Thyroid gland (tissue), 4 donors: Measurements from ENCODE around the gene NMS. TPM values are rescaled to one million over a fixed set of nuclear protein-coding genes. Genes with fewer than 3 reads are reported as not detected.

Source experiments
- DNase-seq, 2 donors: peaks; one replicate each; pipeline ENCODE4 v3.0.0-alpha.2; 2019
- H3K27ac ChIP-seq, 3 donors: fragments of 200-600 bp; sonication (generic); 1 replicate in 2 of 3; 2 replicates in 1 of 3; pipeline ENCODE4 v1.5.1; 2016 to 2019; ENCODE audit warnings: mild to moderate bottlenecking in 1 of 3, moderate library complexity in 1 of 3
- H3K27me3 ChIP-seq: fragments of 200-600 bp; sonication (generic); one replicate; pipeline ENCODE4 v1.5.1; 2019
- H3K36me3 ChIP-seq, 2 donors: fragments of 200-600 bp; sonication (generic); one replicate each; pipeline ENCODE4 v1.5.1; 2016 to 2019
- H3K4me1 ChIP-seq, 2 donors: fragments of 200-600 bp; sonication (generic); one replicate each; pipeline ENCODE4 v1.5.1; 2017 to 2019
- H3K4me3 ChIP-seq, 3 donors: fragments of 200-600 bp; sonication (generic); replicated peaks in 1 of 3; 1 replicate in 2 of 3; 2 replicates in 1 of 3; pipeline ENCODE4 v1.5.1; 2016; ENCODE audit warnings: mild to moderate bottlenecking in 1 of 3
- H3K9me3 ChIP-seq: fragments of 200-600 bp; sonication (generic); one replicate; pipeline ENCODE4 v1.5.1; 2017
- CTCF ChIP-seq, 6 experiments: fragments of 200-600 bp in 3 of 6; fragments of 450-650 bp in 3 of 6; sonication (generic) in 3 of 6; IDR thresholded peaks; one replicate each; pipeline ENCODE4 v1.5.1; 2016 to 2019; ENCODE audit warnings: antibody characterized with exemption in 6 of 6, mild to moderate bottlenecking in 2 of 6, inconsistent platforms in 1 of 6, moderate library complexity in 1 of 6
- POLR2A ChIP-seq, 2 donors: fragments of 450-650 bp; IDR thresholded peaks; one replicate each; pipeline ENCODE4 v1.6.1; 2017; ENCODE audit warnings: antibody characterized with exemption in 2 of 2, mild to moderate bottlenecking in 2 of 2, moderate library complexity in 1 of 2
- WGBS, 2 donors: methylation state at CpG; one replicate each; pipeline ENCODE4 v1.1.5; 2017; 5-methylcytosine and 5-hydroxymethylcytosine counted together
- intact Hi-C: fragments of 100-400 bp; cut with DNase I; formaldehyde crosslinking; loops from one replicate; pipeline ENCODE4 v1.15.1; 2023
- total RNA-seq, 4 donors: library from RNA; depleted of rRNA; stranded (reverse); fragments of >200 nt; gene quantifications; one replicate each; pipeline ENCODE4 v1.2.3, GENCODE V29; 2016

NMS gene
- total RNA-seq, 4 donors from 2014 or later = not detected

GRCh38 chr2:100460904-100461530 is 9.3 kb upstream of the NMS start:
- intact Hi-C loops = no loop called here
- no peaks in the 10 kb centered on the region for H3K27me3 ChIP-seq
- 82 to 100% methylated on average over 1 of the region's 1 CpG for whole genome bisulfite sequencing, 2 donors

GRCh38 chr2:100470898-100471514 is 724 bp downstream of the NMS start:
- WGBS, 2 donors = 21 to 22% methylated on average over 16 of the region's 16 CpGs
- Histone ChIP-seq H3K4me3 (no peak overlapping the region), H3K27me3 (no peaks in the 10 kb centered on the region), H3K4me1 (no peaks in the 10 kb centered on the region), H3K9me3 (no peaks in the 10 kb centered on the region), H3K27ac (no peak overlapping the region), H3K36me3 (no peaks in the 10 kb centered on the region)
- intact Hi-C loops = no loop called here
- peak; percentile 17 to 42 for DNase-seq
- no peak for TF ChIP-seq POLR2A (IDR thresholded peaks at IDR 0.05)
- no peak for TF ChIP-seq CTCF (IDR thresholded peaks at IDR 0.05)

More at GRCh38 chr2:100460904-100461530, 9.3 kb upstream of the NMS start:
- TF ChIP-seq CTCF (IDR thresholded peaks at IDR 0.05) = no peak
- no peak for TF ChIP-seq POLR2A (IDR thresholded peaks at IDR 0.05)
- no peak for DNase-seq
- no peak overlapping the region for H3K27ac ChIP-seq
- no peaks in the 10 kb centered on the region for H3K9me3 ChIP-seq
- H3K4me3 ChIP-seq = no peak overlapping the region
- no peaks in the 10 kb centered on the region for H3K36me3 ChIP-seq
- H3K4me1 ChIP-seq = no peaks in the 10 kb centered on the region

- intact Hi-C loops = no loop called here
Observed at GRCh38 chr2:100476606-100477005, 6.3 kb downstream of the NMS start.

GRCh38 chr2:100482741-100483140 is 12.5 kb downstream of the NMS start:
- intact Hi-C loops = no loop called here
- H3K27me3 ChIP-seq = no peaks in the 10 kb centered on the region
- WGBS, 2 donors = 59 to 64% methylated on average over 3 to 4 of the region's 4 CpGs
- H3K27ac ChIP-seq = no peak overlapping the region
- H3K4me3 ChIP-seq = no peak overlapping the region
- DNase-seq = no peak
- TF ChIP-seq CTCF (IDR thresholded peaks at IDR 0.05) (no peak), POLR2A (IDR thresholded peaks at IDR 0.05) (no peak)
- H3K9me3 ChIP-seq = no peaks in the 10 kb centered on the region
- H3K4me1 ChIP-seq = no peaks in the 10 kb centered on the region
- no peaks in the 10 kb centered on the region for H3K36me3 ChIP-seq

More at GRCh38 chr2:100476606-100477005, 6.3 kb downstream of the NMS start:
- no peaks in the 10 kb centered on the region for H3K9me3 ChIP-seq
- TF ChIP-seq CTCF (IDR thresholded peaks at IDR 0.05) (no peak), POLR2A (IDR thresholded peaks at IDR 0.05) (no peak)
- H3K27me3 ChIP-seq = no peaks in the 10 kb centered on the region
- 90 to 92% methylated on average over 8 of the region's 8 CpGs for WGBS, 2 donors
- no peak overlapping the region for H3K4me3 ChIP-seq
- H3K36me3 ChIP-seq = no peaks in the 10 kb centered on the region
- no peak for DNase-seq
- H3K27ac ChIP-seq = no peak overlapping the region
- H3K4me1 ChIP-seq = no peaks in the 10 kb centered on the region

- H3K36me3 ChIP-seq = no peaks in the 10 kb centered on the region
- no peak for DNase-seq
- no peaks in the 10 kb centered on the region for H3K4me1 ChIP-seq
- H3K4me3 ChIP-seq = no peak overlapping the region
- 48 to 49% methylated on average over 5 of the region's 5 CpGs for WGBS, 2 donors
- H3K27ac ChIP-seq = no peak overlapping the region
- no peaks in the 10 kb centered on the region for H3K9me3 ChIP-seq
- TF ChIP-seq POLR2A (IDR thresholded peaks at IDR 0.05) (no peak), CTCF (IDR thresholded peaks at IDR 0.05) (no peak)
- intact Hi-C loops = no loop called here
- no peaks in the 10 kb centered on the region for H3K27me3 ChIP-seq
Observed at GRCh38 chr2:100483895-100484294, 13.6 kb downstream of the NMS start.
